ENCODE measurements around the gene RIPOR3.

RIPOR3 gene

DNA sequence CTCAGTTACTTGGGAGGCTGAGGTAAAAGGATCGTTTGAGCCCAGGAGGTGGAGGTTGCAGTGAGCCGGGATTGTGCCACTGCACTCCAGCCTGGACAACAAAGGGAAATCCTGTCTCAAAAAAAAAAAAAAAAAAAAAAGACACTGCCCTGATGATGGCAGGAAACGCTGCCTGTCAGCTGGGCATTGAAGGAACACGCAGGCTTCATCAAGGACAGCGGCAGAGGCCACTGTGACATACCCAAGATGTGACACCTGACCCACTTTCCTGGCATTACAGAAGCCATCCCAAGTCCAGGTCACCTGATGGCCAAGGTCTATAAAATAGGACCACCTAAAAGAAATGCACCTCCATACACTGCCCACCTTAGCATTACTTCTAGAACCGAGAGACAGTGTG is 75.9 kb downstream of the RIPOR3 start:
- DNase-seq (ENCODE audit: low spot score): no peak
- Histone ChIP-seq H3K36me3 (ENCODE audit: low read depth) (no peaks in the 10 kb centered on the region), H3K27ac (ENCODE audit: poor library complexity, severe bottlenecking) (no peak overlapping the region), H3K9me3 (ENCODE audit: severe bottlenecking) (no peaks in the 10 kb centered on the region), H3K27me3 (ENCODE audit: insufficient read depth, poor library complexity, severe bottlenecking) (no peaks in the 10 kb centered on the region), H3K4me3 (ENCODE audit: severe bottlenecking) (no peak overlapping the region), H3K4me1 (ENCODE audit: insufficient read depth, poor library complexity, severe bottlenecking) (no peaks in the 10 kb centered on the region)
- ATAC-seq (ENCODE audit: low read depth): no peak
- TF ChIP-seq, protein P1, sequence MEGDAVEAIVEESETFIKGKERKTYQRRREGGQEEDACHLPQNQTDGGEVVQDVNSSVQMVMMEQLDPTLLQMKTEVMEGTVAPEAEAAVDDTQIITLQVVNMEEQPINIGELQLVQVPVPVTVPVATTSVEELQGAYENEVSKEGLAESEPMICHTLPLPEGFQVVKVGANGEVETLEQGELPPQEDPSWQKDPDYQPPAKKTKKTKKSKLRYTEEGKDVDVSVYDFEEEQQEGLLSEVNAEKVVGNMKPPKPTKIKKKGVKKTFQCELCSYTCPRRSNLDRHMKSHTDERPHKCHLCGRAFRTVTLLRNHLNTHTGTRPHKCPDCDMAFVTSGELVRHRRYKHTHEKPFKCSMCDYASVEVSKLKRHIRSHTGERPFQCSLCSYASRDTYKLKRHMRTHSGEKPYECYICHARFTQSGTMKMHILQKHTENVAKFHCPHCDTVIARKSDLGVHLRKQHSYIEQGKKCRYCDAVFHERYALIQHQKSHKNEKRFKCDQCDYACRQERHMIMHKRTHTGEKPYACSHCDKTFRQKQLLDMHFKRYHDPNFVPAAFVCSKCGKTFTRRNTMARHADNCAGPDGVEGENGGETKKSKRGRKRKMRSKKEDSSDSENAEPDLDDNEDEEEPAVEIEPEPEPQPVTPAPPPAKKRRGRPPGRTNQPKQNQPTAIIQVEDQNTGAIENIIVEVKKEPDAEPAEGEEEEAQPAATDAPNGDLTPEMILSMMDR (IDR thresholded peaks at IDR 0.05; ENCODE audit: poor library complexity, severe bottlenecking): no peak

DNA sequence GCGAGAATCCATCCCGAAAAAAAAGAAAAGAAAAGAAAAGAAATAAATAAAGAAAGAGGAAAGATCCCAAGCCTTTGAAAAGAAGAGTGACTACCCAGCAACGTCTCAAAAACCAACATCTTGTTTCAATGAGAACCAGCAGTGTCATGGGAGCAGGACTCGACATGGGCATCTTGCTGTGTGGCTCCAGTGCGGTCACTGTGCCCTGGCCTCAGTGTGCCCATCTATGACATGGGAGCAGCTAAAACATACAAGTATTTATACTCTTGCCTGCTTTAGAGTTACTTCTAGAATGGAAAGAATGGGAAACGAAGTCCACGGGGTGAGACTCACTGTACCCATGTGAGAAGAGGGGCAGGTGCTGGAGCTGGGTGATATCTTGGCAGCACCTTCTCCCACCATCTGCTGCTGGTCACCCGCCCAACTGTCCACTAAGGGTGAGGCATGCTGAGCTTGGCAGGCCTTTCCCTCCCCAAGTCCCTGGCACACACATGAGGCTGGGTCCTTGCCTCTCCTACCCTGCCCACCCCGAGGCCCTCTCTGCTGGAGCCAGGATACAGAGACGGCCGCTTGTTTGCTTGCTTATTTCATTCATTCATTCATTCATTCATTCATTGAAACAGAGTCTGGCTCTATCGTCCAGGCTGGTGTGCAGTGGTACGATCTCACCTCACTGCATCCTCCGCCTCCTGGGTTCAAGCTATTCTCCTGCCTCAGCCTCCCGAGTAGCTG is 77.7 kb downstream of the RIPOR3 start:
- Histone ChIP-seq H3K36me3 (ENCODE audit: low read depth) (no peaks in the 10 kb centered on the region), H3K4me1 (ENCODE audit: insufficient read depth, poor library complexity, severe bottlenecking) (no peaks in the 10 kb centered on the region), H3K27me3 (ENCODE audit: insufficient read depth, poor library complexity, severe bottlenecking) (no peaks in the 10 kb centered on the region), H3K9me3 (ENCODE audit: severe bottlenecking) (no peaks in the 10 kb centered on the region), H3K4me3 (ENCODE audit: severe bottlenecking) (no peak overlapping the region), H3K27ac (ENCODE audit: poor library complexity, severe bottlenecking) (no peak overlapping the region)
- ATAC-seq (ENCODE audit: low read depth): no peak
- DNase-seq (ENCODE audit: low spot score): peak; percentile 74
- TF ChIP-seq, protein P1 (IDR thresholded peaks at IDR 0.05; ENCODE audit: poor library complexity, severe bottlenecking): no peak

DNA sequence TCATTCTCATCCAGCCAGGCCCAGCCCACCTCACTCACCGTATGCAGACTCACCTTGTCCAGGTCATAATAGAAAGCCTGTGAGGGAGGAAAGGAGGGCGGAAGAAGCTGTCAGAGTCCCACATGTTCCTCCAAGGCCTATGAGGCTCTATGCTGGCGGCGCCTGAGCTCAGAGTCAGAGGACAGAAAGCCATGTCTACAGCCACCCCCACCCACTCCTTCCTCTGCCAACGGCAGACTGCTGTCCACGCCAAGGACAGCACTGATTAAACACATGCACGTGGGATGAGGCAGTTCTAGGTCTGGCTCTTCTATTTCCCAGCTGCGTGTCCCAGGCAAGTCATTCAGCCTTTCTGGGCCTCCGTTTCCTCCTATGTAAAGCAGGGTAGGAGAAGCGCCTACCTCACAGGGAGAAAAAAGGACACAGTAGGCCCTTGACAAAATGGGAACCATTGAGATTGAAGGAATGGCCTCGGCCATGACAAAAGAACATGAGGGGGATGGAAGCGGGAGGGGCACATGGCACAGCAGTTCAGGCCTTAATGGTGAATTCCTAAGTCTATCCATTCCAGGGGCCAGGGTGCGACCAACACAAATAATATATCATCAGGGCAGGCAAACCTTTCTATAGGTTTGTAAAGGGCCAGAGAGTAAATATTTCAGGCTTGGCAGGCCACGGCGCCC is 80.1 kb downstream of the RIPOR3 start:
- Histone ChIP-seq H3K27ac (ENCODE audit: poor library complexity, severe bottlenecking) (no peak overlapping the region), H3K4me1 (ENCODE audit: insufficient read depth, poor library complexity, severe bottlenecking) (no peaks in the 10 kb centered on the region), H3K4me3 (ENCODE audit: severe bottlenecking) (no peak overlapping the region), H3K27me3 (ENCODE audit: insufficient read depth, poor library complexity, severe bottlenecking) (no peaks in the 10 kb centered on the region), H3K9me3 (ENCODE audit: severe bottlenecking) (no peaks in the 10 kb centered on the region), H3K36me3 (ENCODE audit: low read depth) (no peaks in the 10 kb centered on the region)
- TF ChIP-seq, protein P1 (IDR thresholded peaks at IDR 0.05; ENCODE audit: poor library complexity, severe bottlenecking): no peak
- DNase-seq (ENCODE audit: low spot score): peak; percentile 70
- ATAC-seq (ENCODE audit: low read depth): no peak

DNA sequence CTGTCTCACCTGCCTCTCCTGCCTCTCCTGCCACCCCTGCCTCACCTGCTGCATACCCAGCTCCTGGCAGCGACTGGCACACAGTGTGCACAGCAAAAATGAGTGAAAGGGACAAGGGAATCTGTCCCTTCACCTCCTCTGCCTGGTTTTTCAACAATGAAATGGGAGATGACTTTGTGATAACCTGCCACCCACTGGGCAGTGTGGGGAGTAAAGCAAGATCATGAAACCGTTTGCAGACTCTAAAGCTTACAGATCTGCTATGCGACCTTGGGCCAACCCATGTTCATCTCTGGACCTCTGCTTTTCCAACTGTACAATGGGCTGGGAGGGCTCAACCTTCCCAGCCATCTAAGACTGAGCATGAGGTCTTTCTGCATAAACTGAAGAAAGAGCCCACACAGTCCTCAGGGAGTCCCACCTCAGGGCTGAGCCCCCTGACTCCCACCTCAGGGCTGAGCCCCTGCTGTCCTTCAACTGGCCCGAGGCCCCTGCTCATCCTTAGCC is 81.1 kb downstream of the RIPOR3 start:
- Histone ChIP-seq H3K27me3 (ENCODE audit: insufficient read depth, poor library complexity, severe bottlenecking) (no peaks in the 10 kb centered on the region), H3K9me3 (ENCODE audit: severe bottlenecking) (no peaks in the 10 kb centered on the region), H3K36me3 (ENCODE audit: low read depth) (no peaks in the 10 kb centered on the region), H3K27ac (ENCODE audit: poor library complexity, severe bottlenecking) (no peak overlapping the region), H3K4me3 (ENCODE audit: severe bottlenecking) (no peak overlapping the region), H3K4me1 (ENCODE audit: insufficient read depth, poor library complexity, severe bottlenecking) (no peaks in the 10 kb centered on the region)
- TF ChIP-seq, protein P1 (IDR thresholded peaks at IDR 0.05; ENCODE audit: poor library complexity, severe bottlenecking): peak; percentile 35
- ATAC-seq (ENCODE audit: low read depth) (peak; percentile 28; the same call in 2 of the 3 replicates), DNase-seq (ENCODE audit: low spot score) (no peak)
